H1 (cell line): ENCODE results near the gene HID1. TPM values are rescaled to one million over a fixed set of nuclear protein-coding genes. Genes with fewer than 3 reads are reported as not detected.

Source experiments
- CTCF ChIA-PET: fragments of 300-600 bp; sonication (Branson Sonifier 250); formaldehyde crosslinking; loops from one replicate; lab custom pipeline; 2021; ENCODE audit not compliant: partially characterized antibody; lab: Charles Lee
- POLR2A ChIA-PET: fragments of 300-600 bp; sonication (Branson Sonifier 250); formaldehyde crosslinking; loops from one replicate; lab custom pipeline; 2021; ENCODE audit warnings: inconsistent platforms; ENCODE audit not compliant: partially characterized antibody; lab: Charles Lee
- DNase-seq, 2 experiments: peaks; one replicate each; pipeline versions ENCODE4 v3.0.0 to v3.0.0-alpha.2; 2010 to 2022; ENCODE audit warnings: low spot score in 2 of 2, low read depth in 1 of 2, mixed read lengths in 1 of 2
- FAIRE-seq: peaks from 2 replicates; lab custom pipeline; 2011; peaks lifted over from hg19 to GRCh38; lab: Jason Lieb, UNC
- H2AFZ ChIP-seq: 2 replicates; pipeline ENCODE4 v1.8.1; 2012; ENCODE audit warnings: low read length, inconsistent platforms
- H2AK5ac ChIP-seq: 2 replicates; pipeline ENCODE4 v1.6.1; 2013; ENCODE audit warnings: low read depth, low read length
- H2BK120ac ChIP-seq: replicated peaks from 2 replicates; pipeline ENCODE3; 2013; ENCODE audit warnings: low read depth, low read length, inconsistent platforms
- H2BK12ac ChIP-seq: 2 replicates; pipeline ENCODE4 v1.6.1; 2013; ENCODE audit warnings: low read depth, low read length
- H2BK15ac ChIP-seq: 2 replicates; pipeline ENCODE4 v1.6.1; 2013; ENCODE audit warnings: low read length
- H2BK20ac ChIP-seq: 2 replicates; pipeline ENCODE4 v1.6.1; 2013; ENCODE audit warnings: low read length
- H2BK5ac ChIP-seq: 2 replicates; pipeline ENCODE4 v1.6.1; 2013; ENCODE audit warnings: low read depth, low read length
- H3K14ac ChIP-seq: 2 replicates; pipeline ENCODE4 v1.6.1; 2013; ENCODE audit warnings: inconsistent platforms; ENCODE audit not compliant: insufficient read length
- H3K18ac ChIP-seq: 2 replicates; pipeline ENCODE4 v1.6.1; 2013; ENCODE audit warnings: low read length; ENCODE audit errors: extremely low read depth
- H3K23ac ChIP-seq: 2 replicates; pipeline ENCODE4 v1.6.1; 2013; ENCODE audit warnings: inconsistent platforms; ENCODE audit not compliant: insufficient read length
- H3K23me2 ChIP-seq: 2 replicates; pipeline ENCODE4 v1.6.1; 2013; ENCODE audit warnings: low read depth, low read length
- H3K27ac ChIP-seq: 2 replicates; pipeline ENCODE4 v1.6.1; 2011; ENCODE audit warnings: low read depth, low read length, inconsistent platforms
- H3K27me3 ChIP-seq, 4 experiments: replicated peaks in 1 of 4; 1 replicate in 1 of 4; 2 replicates in 3 of 4; pipeline versions ENCODE4 v1.6.1 to v1.8.1; 2011 to 2013; ENCODE audit warnings: low read length in 3 of 4, mild to moderate bottlenecking in 3 of 4, inconsistent platforms in 2 of 4, mixed read lengths in 2 of 4, moderate library complexity in 1 of 4; ENCODE audit not compliant: control insufficient read depth in 3 of 4, insufficient read depth in 3 of 4; ENCODE audit errors: extremely low read depth in 1 of 4
- H3K36me3 ChIP-seq, 4 experiments: 2 replicates each; pipeline versions ENCODE4 v1.6.1 to v1.8.1; 2011 to 2013; ENCODE audit warnings: mild to moderate bottlenecking in 4 of 4, low read length in 3 of 4, moderate library complexity in 2 of 4, control low read depth in 1 of 4, inconsistent platforms in 1 of 4; ENCODE audit not compliant: insufficient read depth in 4 of 4, control insufficient read depth in 2 of 4
- H3K4ac ChIP-seq: replicated peaks from 2 replicates; pipeline ENCODE3; 2013; ENCODE audit warnings: low read length, low read depth, mixed read lengths, inconsistent platforms; ENCODE audit not compliant: insufficient read length
- H3K4me1 ChIP-seq, 4 experiments: replicated peaks in 1 of 4; 1 replicate in 1 of 4; 2 replicates in 3 of 4; pipeline versions ENCODE4 v1.6.1 to v1.8.1; 2011 to 2013; ENCODE audit warnings: low read length in 3 of 4, inconsistent platforms in 2 of 4, mixed read lengths in 1 of 4; ENCODE audit not compliant: insufficient read depth in 4 of 4, control insufficient read depth in 3 of 4
- H3K4me2 ChIP-seq, 2 experiments: 2 replicates each; pipeline versions ENCODE4 v1.6.1 to v1.8.1; 2011 to 2013; ENCODE audit warnings: low read depth in 2 of 2, low read length in 2 of 2, control low read depth in 1 of 2, inconsistent platforms in 1 of 2, mild to moderate bottlenecking in 1 of 2; ENCODE audit not compliant: insufficient read depth in 1 of 2
- H3K4me3 ChIP-seq, 4 experiments: fragments of 200-600, 300-600 bp in 1 of 4; sonication (generic), shearing (Covaris generic), sonication (Bioruptor Twin) in 1 of 4; 2 replicates each; pipeline versions ENCODE4 v1.5.1 to v1.8.1; 2011 to 2016; ENCODE audit warnings: low read length in 4 of 4, low read depth in 3 of 4, control low read depth in 2 of 4, inconsistent platforms in 2 of 4, mild to moderate bottlenecking in 2 of 4, mixed read lengths in 1 of 4, moderate library complexity in 1 of 4; ENCODE audit not compliant: insufficient read depth in 2 of 4; ENCODE audit errors: extremely low read depth in 1 of 4
- H3K56ac ChIP-seq: replicated peaks from 2 replicates; pipeline ENCODE3; 2013; ENCODE audit warnings: low read depth, mild to moderate bottlenecking, mixed read lengths, low read length, inconsistent platforms; ENCODE audit not compliant: insufficient read length
- H3K79me1 ChIP-seq: 2 replicates; pipeline ENCODE4 v1.6.1; 2013; ENCODE audit warnings: low read depth, low read length, control low read depth
- H3K79me2 ChIP-seq, 2 experiments: 2 replicates each; pipeline versions ENCODE4 v1.6.1 to v1.8.1; 2012 to 2013; ENCODE audit warnings: low read length in 2 of 2, mild to moderate bottlenecking in 2 of 2, inconsistent platforms in 1 of 2; ENCODE audit not compliant: insufficient read depth in 2 of 2, control insufficient read depth in 1 of 2
- H3K9ac ChIP-seq, 4 experiments: replicated peaks in 1 of 4; 1 replicate in 1 of 4; 2 replicates in 3 of 4; pipeline versions ENCODE4 v1.6.1 to v1.8.1; 2011 to 2013; ENCODE audit warnings: low read depth in 3 of 4, low read length in 3 of 4, control low read depth in 2 of 4, mild to moderate bottlenecking in 2 of 4, moderate library complexity in 2 of 4, inconsistent platforms in 1 of 4; ENCODE audit errors: extremely low read depth in 1 of 4
- H3K9me3 ChIP-seq, 2 experiments: 2 replicates each; pipeline versions ENCODE4 v1.6.1 to v1.8.1; 2012 to 2013; ENCODE audit warnings: mild to moderate bottlenecking in 2 of 2, moderate library complexity in 2 of 2, control low read depth in 1 of 2, inconsistent platforms in 1 of 2, low read depth in 1 of 2, low read length in 1 of 2, mixed read lengths in 1 of 2; ENCODE audit not compliant: insufficient read depth in 2 of 2
- H4K20me1 ChIP-seq, 2 experiments: replicated peaks in 1 of 2; 2 replicates each; pipeline versions ENCODE3 to v1.8.1; 2011 to 2013; ENCODE audit warnings: inconsistent platforms in 2 of 2, low read length in 2 of 2, mild to moderate bottlenecking in 1 of 2; ENCODE audit not compliant: insufficient read depth in 2 of 2, control insufficient read depth in 1 of 2
- H4K5ac ChIP-seq: 2 replicates; pipeline ENCODE4 v1.6.1; 2013; ENCODE audit warnings: low read length, low read depth, mixed read lengths, inconsistent platforms; ENCODE audit not compliant: insufficient read length
- H4K8ac ChIP-seq: 2 replicates; pipeline ENCODE4 v1.8.0; 2013; ENCODE audit warnings: mild to moderate bottlenecking, moderate library complexity, low read length, inconsistent platforms; ENCODE audit not compliant: insufficient read depth; ENCODE audit errors: extremely low read depth
- H4K91ac ChIP-seq: replicated peaks from 2 replicates; pipeline ENCODE3; 2013; ENCODE audit warnings: low read length, mixed read lengths, inconsistent platforms; ENCODE audit not compliant: insufficient read length
- CHD2 ChIP-seq: IDR thresholded peaks from 2 replicates; pipeline ENCODE4 v1.6.1; 2012; ENCODE audit warnings: low read length, improper control_type of control experiment
- NRF1 ChIP-seq: IDR thresholded peaks from 2 replicates; pipeline ENCODE4 v1.6.1; 2011; ENCODE audit warnings: mild to moderate bottlenecking, low read depth, low read length, improper control_type of control experiment
- PHF8 ChIP-seq: fragments of 200-600 bp; sonication (generic); conservative IDR thresholded peaks from 2 replicates; pipeline ENCODE4 v1.7.1; 2012; ENCODE audit warnings: low read depth, mild to moderate bottlenecking, inconsistent platforms, low read length, moderate library complexity
- POLR2AphosphoS5 ChIP-seq: IDR thresholded peaks from 2 replicates; pipeline ENCODE4 v1.6.1; 2011; ENCODE audit warnings: low read depth, low read length
- RAD21 ChIP-seq, 2 experiments: IDR thresholded peaks in 1 of 2; conservative IDR thresholded peaks in 1 of 2; 2 replicates each; pipeline ENCODE4 v1.6.1; 2011; ENCODE audit warnings: low read depth in 2 of 2, low read length in 2 of 2, improper control_type of control experiment in 1 of 2, inconsistent platforms in 1 of 2, mild to moderate bottlenecking in 1 of 2, moderate library complexity in 1 of 2
- RBBP5 ChIP-seq: IDR thresholded peaks from 2 replicates; pipeline ENCODE4 v1.7.1; 2012; ENCODE audit warnings: low read depth, mild to moderate bottlenecking, inconsistent platforms, low read length, moderate library complexity, borderline replicate concordance
- RXRA ChIP-seq: IDR thresholded peaks from 2 replicates; pipeline ENCODE4 v1.6.1; 2011; ENCODE audit warnings: low read depth, mild to moderate bottlenecking, low read length, moderate library complexity; ENCODE audit not compliant: insufficient read depth
- SRF ChIP-seq: IDR thresholded peaks from 2 replicates; pipeline ENCODE4 v1.6.1; 2011; ENCODE audit warnings: mild to moderate bottlenecking, low read depth, low read length, moderate library complexity
- TAF7 ChIP-seq: optimal IDR thresholded peaks from 2 replicates; pipeline ENCODE3; 2011; ENCODE audit warnings: low read depth, mild to moderate bottlenecking, inconsistent platforms, low read length, moderate library complexity, borderline replicate concordance
- ZNF274 ChIP-seq: IDR thresholded peaks from 2 replicates; pipeline ENCODE4 v1.7.0; 2012; ENCODE audit warnings: low read length, borderline replicate concordance; ENCODE audit errors: extremely low read depth
- WGBS, 2 experiments: shearing (Covaris generic) in 1 of 2; methylation state at CpG; one replicate each; pipeline versions ENCODE4 v1.1.6 to v1.1.7; 2013 to 2015; ENCODE audit warnings: low lambda C conversion rate in 2 of 2, mixed read lengths in 2 of 2, inconsistent platforms in 1 of 2, low coverage in 1 of 2, missing lambda C conversion rate in 1 of 2; ENCODE audit not compliant: insufficient replicate concordance in 2 of 2, insufficient coverage in 1 of 2, insufficient read length in 1 of 2; ENCODE audit errors: extremely low coverage in 1 of 2, missing lambda C conversion rate in 1 of 2; 5-methylcytosine and 5-hydroxymethylcytosine counted together
- polyA plus RNA-seq, 7 experiments: library from polyadenylated mRNA; depleted of rRNA in 3 of 7; stranded (reverse) in 5 of 7; unstranded in 2 of 7; fragments of >200 nt in 5 of 7; fragments of 200-250 nt in 2 of 7; gene quantifications; 1 replicate in 5 of 7; 2 replicates in 1 of 7; 4 replicates in 1 of 7; pipeline versions ENCODE4 v1.2.1 to v1.2.3, GENCODE V29; 2011 to 2013; ENCODE audit warnings: missing spikeins in 2 of 7, mixed read lengths in 2 of 7
- total RNA-seq: library from RNA; stranded (reverse); fragmentation: NEBNext Ultra II Directional; extraction: Animal tissue kit (Norgen Biotek cat#: 25700); gene quantifications from 2 replicates; pipeline ENCODE4 v1.2.1, GENCODE V29; 2021

Gene HID1
- total and polyA plus RNA-seq, 2 of the 8 experiments (the other 6 are each of a cell fraction or from before 2014, with no cell fraction given), result 15.1 to 25.9 TPM

- peaks cover 0 to 3% (median 2%) of the 10 kb centered on the region in 4 experiments; a peak in 3 of 7 replicates for H3K4me1 ChIP-seq
- peak overlapping the region; percentile 61; the same call in 1 of the 2 replicates for H2BK20ac ChIP-seq
- H3K4me2 ChIP-seq, result no peak overlapping the region
- no peaks in the 10 kb centered on the region for H3K23me2 ChIP-seq
- ChIA-PET POLR2A (no interaction called here), CTCF (interaction anchor here (27.2 to 49.9 kb wide), 2 partner anchors 10 to 11 kb away, joined by 1072 read pairs; partner anchors contain the start of genes OTOP2, OTOP3 and USH1G)
- H2AFZ ChIP-seq, result no peak overlapping the region
- no peak overlapping the region for H2AK5ac ChIP-seq
- no peaks in the 10 kb centered on the region for H3K79me2 ChIP-seq
- no peak overlapping the region for H2BK12ac ChIP-seq
- no peak overlapping the region for H3K18ac ChIP-seq
- no peaks in the 10 kb centered on the region for H3K36me3 ChIP-seq
- H3K27me3 ChIP-seq, result peaks cover 11 to 29% (median 23%) of the 10 kb centered on the region in 4 experiments
- WGBS, 2 experiments, result 86% methylated on average over 17 of the region's 21 CpGs; no CpG with 5 or more reads in 1 of the 2 experiments
- H3K56ac ChIP-seq, result no peak overlapping the region
- no peak overlapping the region for H3K4me3 ChIP-seq
- no peak overlapping the region for H3K23ac ChIP-seq
- H3K9me3 ChIP-seq, result no peaks in the 10 kb centered on the region
- no peak overlapping the region for H4K8ac ChIP-seq
- DNase-seq, result no peak
- no peak overlapping the region for H2BK15ac ChIP-seq
- H2BK120ac ChIP-seq, result no peak overlapping the region
- no peaks in the 10 kb centered on the region for H3K79me1 ChIP-seq
- no peak overlapping the region for H4K91ac ChIP-seq
- peaks cover 2 to 8% of the 10 kb centered on the region in 2 experiments for H4K20me1 ChIP-seq
- H2BK5ac ChIP-seq, result 0 out of 2 replicates have a peak overlapping the region, but pooled peaks have one; percentile 39
- no peak overlapping the region for H3K14ac ChIP-seq
- no peak for FAIRE-seq
- H3K9ac ChIP-seq, result no peak overlapping the region
- H3K27ac ChIP-seq, result no peak overlapping the region
- H3K4ac ChIP-seq, result no peak overlapping the region
- H4K5ac ChIP-seq, result no peak overlapping the region
- TF ChIP-seq PHF8 (no peak), RXRA (no peak), RAD21 (IDR thresholded peaks at IDR 0.05 in 1 of 2, conservative IDR thresholded peaks at IDR 0.05 in 1 of 2; ENCODE audit: low read depth in 2 of 2, low read length in 2 of 2) (no peak), POLR2AphosphoS5 (no peak), ZNF274 (no peak), TAF7 (no peak), RBBP5 (no peak), CHD2 (no peak), NRF1 (no peak), SRF (no peak)
Measured at GRCh38 chr17:74941128-74941725, 31.3 kb downstream of the HID1 start.
